Bronchial epithelial cell (primary cell): ENCODE data around the gene NDE1. TPM values are rescaled to one million over a fixed set of nuclear protein-coding genes. Genes with fewer than 3 reads are reported as not detected.

Experiments
- DNase-seq: peaks from one replicate; pipeline ENCODE4 v3.0.0-alpha.2; 2010; ENCODE audit warnings: low read depth
- FAIRE-seq: peaks from 2 replicates; lab custom pipeline; 2011; peaks lifted over from hg19 to GRCh38; lab: Jason Lieb, UNC
- H3K27me3 ChIP-seq: 2 replicates; pipeline ENCODE4 v1.5.1; 2011; ENCODE audit warnings: low read length; ENCODE audit not compliant: control insufficient read depth, insufficient read depth
- H3K36me3 ChIP-seq: 2 replicates; pipeline ENCODE4 v1.5.1; 2011; ENCODE audit warnings: low read length; ENCODE audit not compliant: control insufficient read depth, insufficient read depth
- H3K4me3 ChIP-seq: 2 replicates; pipeline ENCODE4 v1.5.1; 2011; ENCODE audit warnings: mild to moderate bottlenecking, low read depth, low read length, control low read depth
- CTCF ChIP-seq: IDR thresholded peaks from 2 replicates; pipeline ENCODE4 v1.5.1; 2011; ENCODE audit warnings: mild to moderate bottlenecking, moderate library complexity, low read length, control low read depth, inconsistent platforms; ENCODE audit not compliant: insufficient read depth, severe bottlenecking
- total RNA-seq: library from RNA; depleted of rRNA; stranded (reverse); fragments of >200 nt; gene quantifications from 2 replicates; pipeline ENCODE4 v1.2.1, GENCODE V29; 2014

NDE1 gene
- total RNA-seq, 1 donor from 2014 or later, result 74.2 TPM

- Histone ChIP-seq H3K36me3 (peaks cover 6% of the 10 kb centered on the region), H3K27me3 (no peaks in the 10 kb centered on the region), H3K4me3 (no peak overlapping the region)
- FAIRE-seq (no peak), DNase-seq (no peak)
- no peak for TF ChIP-seq CTCF
Observed at GRCh38 chr16:15736529-15736928, 86.5 kb downstream of the NDE1 start.

GRCh38 chr16:15737140-15737644 lies 87.1 kb downstream of the NDE1 start:
- no peak for TF ChIP-seq CTCF
- peaks cover 6% of the 10 kb centered on the region for H3K36me3 ChIP-seq
- FAIRE-seq, result no peak

GRCh38 chr16:15739464-15739863 lies 89.4 kb downstream of the NDE1 start:
- Histone ChIP-seq H3K27me3 (no peaks in the 10 kb centered on the region), H3K4me3 (no peak overlapping the region), H3K36me3 (peaks cover 4% of the 10 kb centered on the region)
- no peak for TF ChIP-seq CTCF
- no peak for FAIRE-seq
- DNase-seq, result no peak

More at GRCh38 chr16:15737140-15737644, 87.1 kb downstream of the NDE1 start:
- Histone ChIP-seq H3K4me3 (no peak overlapping the region), H3K27me3 (no peaks in the 10 kb centered on the region)
- no peak for DNase-seq

GRCh38 chr16:15739950-15740349 lies 89.9 kb downstream of the NDE1 start:
- Histone ChIP-seq H3K27me3 (no peaks in the 10 kb centered on the region), H3K36me3 (peaks cover 4% of the 10 kb centered on the region), H3K4me3 (no peak overlapping the region)
- DNase-seq, result no peak
- no peak for TF ChIP-seq CTCF
- no peak for FAIRE-seq

GRCh38 chr16:15741207-15741871 lies 91.3 kb downstream of the NDE1 start:
- Histone ChIP-seq H3K4me3 (no peak overlapping the region), H3K27me3 (no peaks in the 10 kb centered on the region), H3K36me3 (peaks cover 3% of the 10 kb centered on the region)
- FAIRE-seq (no peak), DNase-seq (no peak)
- no peak for TF ChIP-seq CTCF
